ENCODE results near the gene SH3BP1. TPM values are rescaled to one million over a fixed set of nuclear protein-coding genes. Genes with fewer than 3 reads are reported as not detected.
A peak's percentile ranks its signal among the peaks of the same experiment; 100 is the strongest.

SH3BP1 gene
- polyA plus RNA-seq, 3 donors, result 20.0 to 214 (median 20.0) TPM

GRCh38 chr22:37658133-37659065 is 18.9 kb downstream of the SH3BP1 start, which contains the start of gene PDXP:
Gene PDXP, plus strand, starts transcription at chr22:37658723. Its CDS starts 60 bp downstream, at chr22:37658783.
- Mint-ChIP-seq H3K27me3 (ENCODE audit: low read depth in 3 of 3) (peaks cover 0 to 4% (median 0%) of the 10 kb centered on the region in 3 donors), H3K9me3 (peaks cover 0 to 2% (median 0%) of the 10 kb centered on the region in 7 donors), H3K4me3 (peak within 1 kb of the TSS; percentile 82 to 88), H3K36me3 (peaks cover 15 to 20% of the 10 kb centered on the region in 2 donors), H3K4me1 (peaks cover 44% of the 10 kb centered on the region), H3K27ac (peak within 1 kb of the TSS; percentile 77 to 96 (median 95))
- no peak for TF ChIP-seq CTCF (IDR thresholded peaks at IDR 0.05)
- H3K9me3 ChIP-seq (replicated peaks in 1 of 2; ENCODE audit: control insufficient read depth in 1 of 2, insufficient read depth in 1 of 2, low read length in 2 of 2), result no peaks in the 10 kb centered on the region
- H3K27me3 ChIP-seq (ENCODE audit: control insufficient read depth in 2 of 2, insufficient read depth in 2 of 2, low read length in 2 of 2), result no peaks in the 10 kb centered on the region
- H3K4me2 ChIP-seq (replicated peaks; ENCODE audit: extremely low read depth, low read length, poor library complexity, severe bottlenecking), result peak within 1 kb of the TSS; percentile 93
- H3K36me3 ChIP-seq (replicated peaks in 1 of 2; ENCODE audit: control insufficient read depth in 1 of 2, insufficient read depth in 2 of 2, low read length in 2 of 2), result peaks cover 14 to 24% of the 10 kb centered on the region in 2 donors
- intact Hi-C loops (cut with micrococcal nuclease), result loop anchor here in 1 of 2 donors (2.0 kb wide), 1 partner anchor 18 kb away; no protein-coding TSS in a partner anchor
- peak within 1 kb of the TSS; percentile 47 to 76 for H3K27ac ChIP-seq (ENCODE audit: low read depth in 1 of 2, low read length in 2 of 2)
- H2AFZ ChIP-seq (ENCODE audit: insufficient read depth, low read depth, low read length, poor library complexity, severe bottlenecking), result peak within 1 kb of the TSS; percentile 75
- H3K79me2 ChIP-seq (ENCODE audit: insufficient read depth, low read length), result peaks cover 42% of the 10 kb centered on the region
- H3K9ac ChIP-seq (ENCODE audit: insufficient read depth, low read length, poor library complexity, severe bottlenecking), result peak within 1 kb of the TSS; percentile 19
- H3K4me1 ChIP-seq (ENCODE audit: control insufficient read depth in 1 of 2, insufficient read depth in 2 of 2, low read length in 2 of 2), result peaks cover 42 to 51% of the 10 kb centered on the region in 2 donors
- peak within 1 kb of the TSS; percentile 26 to 71 (median 43) for H3K4me3 ChIP-seq (replicated peaks in 1 of 3; ENCODE audit: low read depth in 2 of 3, low read length in 3 of 3)
- DNase-seq, result peak; percentile 99
- under 1% methylated on average over 90 of the region's 101 CpGs for WGBS (ENCODE audit: insufficient coverage)
- peaks cover 58% of the 10 kb centered on the region for H4K20me1 ChIP-seq (ENCODE audit: insufficient read depth, low read length)

Data from CD14-positive monocyte (primary cell).